ENCODE data around the gene RICTOR. TPM values are rescaled to one million over a fixed set of nuclear protein-coding genes. Genes with fewer than 3 reads are reported as not detected.
"Not testable (repeated sequence)": the region's sequence is repeated elsewhere in the genome, so short reads cannot be mapped to it uniquely, and the experiment has no call there.

Gene RICTOR
- total RNA-seq, 4 donors from 2014 or later: 21.7 to 46.7 (median 33.4) TPM

DNA sequence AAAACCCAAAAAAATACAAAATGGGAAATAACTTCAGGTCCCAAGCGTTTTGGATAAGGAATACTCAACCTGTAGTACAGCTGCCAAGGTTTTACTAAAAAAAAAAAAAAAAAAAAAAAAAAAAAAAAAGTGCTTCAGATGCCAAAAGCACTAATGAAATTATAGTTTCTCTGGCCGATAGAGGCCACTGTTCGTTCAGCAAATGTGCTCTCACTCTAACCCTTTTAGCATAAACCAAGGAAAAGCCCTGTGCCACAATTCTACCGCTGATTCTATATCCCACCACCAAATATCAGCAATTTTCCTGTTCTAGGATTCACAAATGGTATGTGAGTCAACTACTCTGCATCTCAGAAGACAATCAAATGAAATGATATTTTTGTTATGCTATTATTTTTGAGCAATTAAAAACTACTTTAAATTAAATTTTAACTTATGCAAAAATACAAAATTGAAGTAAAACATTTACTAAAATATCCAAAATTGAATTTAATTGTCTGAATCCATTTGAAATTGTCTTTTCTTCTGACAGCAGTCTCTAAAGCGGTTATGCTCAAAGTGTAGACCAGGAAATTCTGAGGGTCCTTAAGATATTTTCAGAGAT is 79.8 kb downstream of the RICTOR start:
- DNase-seq (ENCODE audit: low spot score in 2 of 2): no peak
- intact Hi-C loops (cut with DNase I; ENCODE audit: low total_unique reads): loop anchor here (10.0 kb wide), 1 partner anchor 80 kb away; the partner anchor contains the start of gene RICTOR
- WGBS, 2 donors: 33 to 36% methylated on average over 5 of the region's 5 CpGs
- H3K4me3 ChIP-seq (ENCODE audit: low read depth, poor library complexity, severe bottlenecking): no peak overlapping the region
- TF ChIP-seq, protein P1, sequence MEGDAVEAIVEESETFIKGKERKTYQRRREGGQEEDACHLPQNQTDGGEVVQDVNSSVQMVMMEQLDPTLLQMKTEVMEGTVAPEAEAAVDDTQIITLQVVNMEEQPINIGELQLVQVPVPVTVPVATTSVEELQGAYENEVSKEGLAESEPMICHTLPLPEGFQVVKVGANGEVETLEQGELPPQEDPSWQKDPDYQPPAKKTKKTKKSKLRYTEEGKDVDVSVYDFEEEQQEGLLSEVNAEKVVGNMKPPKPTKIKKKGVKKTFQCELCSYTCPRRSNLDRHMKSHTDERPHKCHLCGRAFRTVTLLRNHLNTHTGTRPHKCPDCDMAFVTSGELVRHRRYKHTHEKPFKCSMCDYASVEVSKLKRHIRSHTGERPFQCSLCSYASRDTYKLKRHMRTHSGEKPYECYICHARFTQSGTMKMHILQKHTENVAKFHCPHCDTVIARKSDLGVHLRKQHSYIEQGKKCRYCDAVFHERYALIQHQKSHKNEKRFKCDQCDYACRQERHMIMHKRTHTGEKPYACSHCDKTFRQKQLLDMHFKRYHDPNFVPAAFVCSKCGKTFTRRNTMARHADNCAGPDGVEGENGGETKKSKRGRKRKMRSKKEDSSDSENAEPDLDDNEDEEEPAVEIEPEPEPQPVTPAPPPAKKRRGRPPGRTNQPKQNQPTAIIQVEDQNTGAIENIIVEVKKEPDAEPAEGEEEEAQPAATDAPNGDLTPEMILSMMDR (IDR thresholded peaks at IDR 0.05): no peak
- TF ChIP-seq POLR2A (IDR thresholded peaks at IDR 0.05): no peak

DNA sequence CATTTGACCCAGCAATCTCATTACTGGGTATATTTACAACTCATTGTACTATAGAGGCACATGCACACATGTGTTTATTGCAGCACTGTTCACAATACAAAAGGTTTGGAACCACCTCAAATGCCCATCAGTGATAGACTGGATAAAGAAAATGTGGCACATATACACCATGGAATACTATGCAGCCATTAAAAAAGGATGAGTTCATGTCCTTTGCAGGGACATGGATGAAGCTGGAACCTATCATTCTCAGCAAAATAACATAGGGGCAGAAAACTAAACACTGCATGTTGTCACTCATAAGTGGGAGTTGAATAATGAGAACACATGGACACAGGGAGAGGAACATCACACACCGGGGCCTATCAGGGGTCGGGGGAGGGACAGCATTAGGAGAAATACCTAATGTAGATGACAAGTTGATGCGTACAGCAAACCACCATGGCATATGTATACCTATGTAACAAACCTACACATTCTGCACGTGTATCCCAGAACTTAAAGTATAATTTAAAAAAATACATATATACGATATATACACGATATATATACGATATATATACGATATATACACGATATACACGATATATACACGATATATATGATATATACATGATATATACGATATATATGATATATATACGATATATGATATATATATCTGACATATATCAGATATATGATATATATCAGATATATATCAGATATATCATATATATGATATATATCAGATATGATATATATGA is 84.1 kb downstream of the RICTOR start:
- not testable (repeated sequence) for DNase-seq (ENCODE audit: low spot score in 2 of 2); H3K4me3 ChIP-seq (ENCODE audit: low read depth, poor library complexity, severe bottlenecking)
- intact Hi-C loops (cut with DNase I; ENCODE audit: low total_unique reads): loop anchor here (10.0 kb wide), 1 partner anchor 85 kb away; the partner anchor contains the start of gene RICTOR
- WGBS, 2 donors: 93 to 96% methylated on average over 13 of the region's 13 CpGs

DNA sequence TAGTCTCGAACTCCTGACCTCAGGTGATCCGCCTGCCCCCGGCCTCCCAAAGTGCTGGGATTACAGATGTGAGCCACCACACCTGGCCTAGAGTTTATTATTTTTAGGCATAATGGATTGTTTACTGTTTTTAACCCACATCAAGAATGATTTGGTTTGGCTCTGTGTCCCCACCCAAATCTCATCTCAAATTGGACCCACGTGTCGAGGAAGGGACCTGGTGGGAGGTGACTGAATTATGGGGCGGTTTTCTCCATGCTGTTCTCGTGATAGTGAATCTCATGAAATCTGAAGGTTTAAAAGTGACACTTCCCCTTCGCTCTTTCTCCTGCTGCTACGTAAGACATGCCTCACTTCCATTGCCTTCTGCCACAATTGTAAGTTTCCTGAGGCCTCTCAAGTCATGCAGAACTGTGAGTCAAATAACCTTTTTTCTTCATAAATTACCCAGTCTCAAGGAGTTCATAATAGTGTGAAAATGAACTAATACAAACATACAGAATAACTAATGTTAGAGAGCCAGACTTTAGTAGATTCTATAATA is 88.2 kb downstream of the RICTOR start:
- H3K4me3 ChIP-seq (ENCODE audit: low read depth, poor library complexity, severe bottlenecking): no peak overlapping the region
- intact Hi-C loops (cut with DNase I; ENCODE audit: low total_unique reads): no loop called here
- DNase-seq (ENCODE audit: low spot score in 2 of 2): no peak
- WGBS, 2 donors: 88% methylated on average over 9 of the region's 9 CpGs
- TF ChIP-seq, protein P1 (IDR thresholded peaks at IDR 0.05): no peak
- no peak for TF ChIP-seq POLR2A (IDR thresholded peaks at IDR 0.05)

DNA sequence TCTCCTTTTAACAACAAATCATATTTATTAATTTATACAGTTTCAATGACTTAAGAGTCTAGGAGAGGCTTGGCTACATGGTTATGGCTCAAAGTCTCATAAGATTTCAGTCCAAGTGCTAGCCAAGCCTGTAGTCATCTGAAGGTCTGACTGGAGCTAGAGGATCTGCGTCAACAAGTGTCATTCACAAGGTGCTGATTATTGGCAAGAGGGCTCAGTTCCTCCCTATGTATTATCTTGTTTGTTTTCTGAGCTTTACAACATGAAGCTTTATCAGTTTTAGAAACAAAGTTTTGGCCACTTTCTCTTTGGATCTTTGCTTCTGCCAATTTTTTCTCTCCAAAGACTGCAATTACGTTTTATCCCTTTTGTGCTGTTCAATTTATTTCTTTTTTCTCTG is 94.7 kb downstream of the RICTOR start:
- TF ChIP-seq, protein P1 (IDR thresholded peaks at IDR 0.05): no peak
- TF ChIP-seq POLR2A (IDR thresholded peaks at IDR 0.05): no peak
- no peak overlapping the region for H3K4me3 ChIP-seq (ENCODE audit: low read depth, poor library complexity, severe bottlenecking)
- intact Hi-C loops (cut with DNase I; ENCODE audit: low total_unique reads): no loop called here
- DNase-seq (ENCODE audit: low spot score in 2 of 2): no peak
- WGBS, 2 donors: 87 to 91% methylated on average over 2 of the region's 2 CpGs

DNA sequence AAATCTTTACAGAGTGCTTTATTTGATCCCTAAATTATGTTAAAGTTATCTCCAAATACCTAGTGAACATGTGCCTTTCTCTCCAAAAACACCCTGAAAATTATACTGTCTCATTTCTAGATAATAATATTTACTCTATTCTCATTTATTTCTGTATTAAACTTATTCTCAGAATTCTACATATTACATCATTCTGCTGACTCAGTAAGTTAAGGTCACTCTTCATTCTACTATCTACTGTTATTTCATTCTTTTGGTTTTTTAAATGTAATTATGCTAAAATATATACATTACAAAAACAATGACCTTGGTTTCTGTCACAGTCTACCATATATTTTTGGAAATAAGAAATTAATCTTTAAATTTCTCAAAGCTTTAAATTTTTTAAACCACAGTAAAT is 96.2 kb downstream of the RICTOR start:
- H3K4me3 ChIP-seq (ENCODE audit: low read depth, poor library complexity, severe bottlenecking): no peak overlapping the region
- TF ChIP-seq, protein P1 (IDR thresholded peaks at IDR 0.05): no peak
- TF ChIP-seq POLR2A (IDR thresholded peaks at IDR 0.05): no peak
- intact Hi-C loops (cut with DNase I; ENCODE audit: low total_unique reads): no loop called here
- no peak for DNase-seq (ENCODE audit: low spot score in 2 of 2)

DNA sequence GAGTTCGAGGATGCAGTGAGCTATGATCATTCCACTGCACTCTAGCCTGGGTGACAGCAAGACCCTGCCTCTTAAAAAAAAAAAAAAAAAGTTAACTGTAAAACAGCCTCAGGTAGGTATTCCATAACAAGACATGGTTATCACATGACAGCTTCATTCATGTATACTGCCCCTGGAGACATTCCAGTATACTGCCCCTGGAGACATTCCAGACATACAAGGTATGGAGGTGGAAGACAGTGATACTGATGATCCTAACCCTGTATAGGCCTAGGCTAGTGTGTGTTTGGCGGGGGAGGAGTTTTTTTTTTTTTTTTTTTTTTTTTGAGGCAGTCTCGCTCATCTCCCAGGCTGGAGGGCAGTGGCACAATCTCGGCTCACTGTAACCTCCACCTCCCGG is 105.5 kb downstream of the RICTOR start:
- TF ChIP-seq POLR2A (IDR thresholded peaks at IDR 0.05): no peak
- TF ChIP-seq, protein P1 (IDR thresholded peaks at IDR 0.05): no peak
- no peak for DNase-seq (ENCODE audit: low spot score in 2 of 2)
- no peak overlapping the region for H3K4me3 ChIP-seq (ENCODE audit: low read depth, poor library complexity, severe bottlenecking)
- WGBS, 2 donors: 93 to 96% methylated on average over 5 of the region's 5 CpGs
- intact Hi-C loops (cut with DNase I; ENCODE audit: low total_unique reads): no loop called here

Data from lower leg skin (tissue), 4 donors.